Endothelial cell of umbilical vein (primary cell): ENCODE results near the gene ARHGAP45.

Source experiments
- EZH2 ChIP-seq: IDR thresholded peaks from 2 replicates; pipeline ENCODE4 v1.6.1; 2012; ENCODE audit warnings: borderline replicate concordance, low read depth, mild to moderate bottlenecking, moderate library complexity, low read length, inconsistent platforms; ENCODE audit not compliant: severe bottlenecking
- FOS ChIP-seq: IDR thresholded peaks from 2 replicates; pipeline ENCODE4 v1.6.1; 2011; ENCODE audit warnings: mild to moderate bottlenecking, low read length, moderate library complexity, borderline replicate concordance; ENCODE audit not compliant: insufficient read depth
- GATA2 ChIP-seq: IDR thresholded peaks from 2 replicates; pipeline ENCODE4 v1.7.0; 2011; ENCODE audit warnings: low read depth, mild to moderate bottlenecking, moderate library complexity, mixed read lengths, low read length; ENCODE audit not compliant: insufficient read length, insufficient read depth
- JUN ChIP-seq: IDR thresholded peaks from 2 replicates; pipeline ENCODE4 v1.6.1; 2011; ENCODE audit warnings: borderline replicate concordance, low read depth; ENCODE audit not compliant: insufficient read length, insufficient read depth
- MYC ChIP-seq: IDR thresholded peaks from one replicate; pipeline ENCODE4 v1.6.1; 2011; ENCODE audit warnings: mild to moderate bottlenecking, low read depth, low read length
- POLR2A ChIP-seq: IDR thresholded peaks from 2 replicates; pipeline ENCODE4 v1.6.1; 2012; ENCODE audit warnings: low read depth, mild to moderate bottlenecking, control low read depth, low read length
- POLR2AphosphoS5 ChIP-seq: IDR thresholded peaks from 2 replicates; pipeline ENCODE4 v1.6.1; 2012; ENCODE audit warnings: low read depth, mild to moderate bottlenecking, control low read depth, low read length, moderate library complexity; ENCODE audit not compliant: insufficient read depth
- TF ChIP-seq, protein P1 (sequence below), 2 donors: IDR thresholded peaks; 1 replicate in 1 of 2; 2 replicates in 1 of 2; pipeline ENCODE4 v1.5.1; 2011; ENCODE audit warnings: low read length in 2 of 2, mild to moderate bottlenecking in 2 of 2, moderate library complexity in 2 of 2, control low read depth in 1 of 2, inconsistent platforms in 1 of 2, low read depth in 1 of 2; ENCODE audit not compliant: insufficient read depth in 1 of 2; ENCODE audit errors: extremely low read depth in 1 of 2
- TF ChIP-seq, protein P2 (sequence below): IDR thresholded peaks from 2 replicates; pipeline ENCODE4 v1.6.1; 2011; ENCODE audit not compliant: insufficient read depth, insufficient read length

DNA sequence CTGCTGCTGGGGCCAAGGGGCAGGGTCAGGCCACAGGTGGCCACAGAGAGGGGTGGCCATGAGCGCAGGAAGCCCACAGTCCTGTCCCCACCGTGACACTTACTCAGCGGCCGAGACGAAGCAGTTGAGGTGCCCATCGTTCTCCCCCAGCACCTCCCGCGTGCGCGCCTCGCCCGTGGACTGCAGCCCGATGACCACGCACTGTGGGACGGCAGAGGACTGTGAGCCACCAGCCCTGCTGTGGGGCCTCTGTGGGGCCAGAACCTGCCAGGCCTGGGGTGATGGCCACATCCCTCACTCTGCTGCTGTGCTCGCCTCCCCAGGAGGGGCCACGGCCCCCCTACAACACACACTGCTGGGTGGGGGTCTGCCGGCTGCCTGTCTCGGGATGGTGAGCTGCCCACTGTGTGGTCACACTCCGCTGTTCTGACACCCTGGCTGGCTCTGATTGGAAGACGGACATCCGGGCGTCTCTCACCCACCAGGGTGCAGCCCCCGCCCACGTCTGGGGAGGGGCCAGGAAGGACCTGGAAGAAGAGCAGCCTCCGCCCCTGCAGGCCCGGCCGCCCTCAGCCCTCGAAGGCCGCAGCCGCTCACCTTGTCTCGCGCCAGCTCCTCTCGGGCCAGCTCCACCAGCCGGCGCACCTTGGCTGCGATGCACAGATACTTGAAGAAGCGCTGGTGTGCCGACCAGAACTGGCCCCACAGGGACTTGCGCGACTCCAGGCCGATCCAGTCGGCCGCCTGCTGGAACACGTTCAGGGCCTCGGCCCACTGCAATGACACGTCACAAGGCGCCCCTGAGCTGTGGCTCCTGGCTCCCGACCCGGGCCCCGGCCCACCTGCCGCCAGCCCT is 50.0 kb downstream of the ARHGAP45 start:
- TF ChIP-seq, protein P1, sequence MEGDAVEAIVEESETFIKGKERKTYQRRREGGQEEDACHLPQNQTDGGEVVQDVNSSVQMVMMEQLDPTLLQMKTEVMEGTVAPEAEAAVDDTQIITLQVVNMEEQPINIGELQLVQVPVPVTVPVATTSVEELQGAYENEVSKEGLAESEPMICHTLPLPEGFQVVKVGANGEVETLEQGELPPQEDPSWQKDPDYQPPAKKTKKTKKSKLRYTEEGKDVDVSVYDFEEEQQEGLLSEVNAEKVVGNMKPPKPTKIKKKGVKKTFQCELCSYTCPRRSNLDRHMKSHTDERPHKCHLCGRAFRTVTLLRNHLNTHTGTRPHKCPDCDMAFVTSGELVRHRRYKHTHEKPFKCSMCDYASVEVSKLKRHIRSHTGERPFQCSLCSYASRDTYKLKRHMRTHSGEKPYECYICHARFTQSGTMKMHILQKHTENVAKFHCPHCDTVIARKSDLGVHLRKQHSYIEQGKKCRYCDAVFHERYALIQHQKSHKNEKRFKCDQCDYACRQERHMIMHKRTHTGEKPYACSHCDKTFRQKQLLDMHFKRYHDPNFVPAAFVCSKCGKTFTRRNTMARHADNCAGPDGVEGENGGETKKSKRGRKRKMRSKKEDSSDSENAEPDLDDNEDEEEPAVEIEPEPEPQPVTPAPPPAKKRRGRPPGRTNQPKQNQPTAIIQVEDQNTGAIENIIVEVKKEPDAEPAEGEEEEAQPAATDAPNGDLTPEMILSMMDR (IDR thresholded peaks at IDR 0.05; ENCODE audit: extremely low read depth in 1 of 2, insufficient read depth in 1 of 2, low read depth in 1 of 2, low read length in 2 of 2) = no peak
- TF ChIP-seq POLR2AphosphoS5 (no peak), EZH2 (no peak), POLR2A (no peak), FOS (no peak), MYC (no peak), JUN (no peak), GATA2 (no peak)
- TF ChIP-seq, protein P2, sequence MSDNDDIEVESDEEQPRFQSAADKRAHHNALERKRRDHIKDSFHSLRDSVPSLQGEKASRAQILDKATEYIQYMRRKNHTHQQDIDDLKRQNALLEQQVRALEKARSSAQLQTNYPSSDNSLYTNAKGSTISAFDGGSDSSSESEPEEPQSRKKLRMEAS = no peak
